ENCODE results near the gene SH3BP1. TPM values are rescaled to one million over a fixed set of nuclear protein-coding genes. Genes with fewer than 3 reads are reported as not detected.

The SH3BP1 gene
- total RNA-seq, 6 experiments from 2014 or later = 15.9 to 26.3 (median 23.0) TPM

- H3K27me3 Mint-ChIP-seq (ENCODE audit: insufficient read depth) = no peaks in the 10 kb centered on the region; the same call in 1 of the 2 replicates
- DNase-seq = no peak
- H3K36me3 Mint-ChIP-seq (ENCODE audit: low read depth) = no peaks in the 10 kb centered on the region
- no peak for TF ChIP-seq CTCF (IDR thresholded peaks at IDR 0.05)
- peaks cover 40% of the 10 kb centered on the region for H3K4me1 Mint-ChIP-seq (ENCODE audit: low read depth)
- no peaks in the 10 kb centered on the region for H3K9me3 Mint-ChIP-seq
- peak overlapping the region; percentile 90 for H3K4me3 Mint-ChIP-seq
- peak overlapping the region; percentile 97 for H3K27ac Mint-ChIP-seq
These were observed 20.6 kb downstream of the SH3BP1 start for GRCh38 chr22:37659897-37660708.

- no peak for TF ChIP-seq CTCF (IDR thresholded peaks at IDR 0.05)
- no peak for DNase-seq
- peaks cover 40% of the 10 kb centered on the region for H3K4me1 Mint-ChIP-seq (ENCODE audit: low read depth)
- peak overlapping the region; percentile 97 for H3K27ac Mint-ChIP-seq
- no peaks in the 10 kb centered on the region; the same call in 1 of the 2 replicates for H3K27me3 Mint-ChIP-seq (ENCODE audit: insufficient read depth)
- no peaks in the 10 kb centered on the region for H3K9me3 Mint-ChIP-seq
- H3K4me3 Mint-ChIP-seq = peak overlapping the region; percentile 90; the same call in 1 of the 2 replicates
- no peaks in the 10 kb centered on the region for H3K36me3 Mint-ChIP-seq (ENCODE audit: low read depth)
These were observed 21.2 kb downstream of the SH3BP1 start for GRCh38 chr22:37660709-37661045.

GRCh38 chr22:37661160-37661924 lies 21.9 kb downstream of the SH3BP1 start:
- Mint-ChIP-seq H3K27me3 (ENCODE audit: insufficient read depth) (no peaks in the 10 kb centered on the region; the same call in 1 of the 2 replicates), H3K9me3 (no peaks in the 10 kb centered on the region), H3K4me3 (peak overlapping the region; percentile 55), H3K36me3 (ENCODE audit: low read depth) (peaks cover 3% of the 10 kb centered on the region; the same call in 1 of the 2 replicates), H3K27ac (peak overlapping the region; percentile 97), H3K4me1 (ENCODE audit: low read depth) (peaks cover 40% of the 10 kb centered on the region)
- TF ChIP-seq CTCF (IDR thresholded peaks at IDR 0.05) = peak; percentile 53
- DNase-seq = peak; percentile 75

- Mint-ChIP-seq H3K9me3 (no peaks in the 10 kb centered on the region), H3K27ac (peak overlapping the region; percentile 97)
- no peak for TF ChIP-seq CTCF (IDR thresholded peaks at IDR 0.05)
These were observed 22.6 kb downstream of the SH3BP1 start for GRCh38 chr22:37662039-37662438.

GRCh38 chr22:37663521-37664140 lies 24.2 kb downstream of the SH3BP1 start:
- H3K27me3 Mint-ChIP-seq (ENCODE audit: insufficient read depth) = peaks cover 2% of the 10 kb centered on the region
- H3K4me3 Mint-ChIP-seq = no peak overlapping the region
- no peak for TF ChIP-seq CTCF (IDR thresholded peaks at IDR 0.05)
- peaks cover 39% of the 10 kb centered on the region for H3K4me1 Mint-ChIP-seq (ENCODE audit: low read depth)
- H3K9me3 Mint-ChIP-seq = no peaks in the 10 kb centered on the region
- H3K27ac Mint-ChIP-seq = peak overlapping the region; percentile 43; the same call in 1 of the 2 replicates
- peaks cover 11% of the 10 kb centered on the region; the same call in 1 of the 2 replicates for H3K36me3 Mint-ChIP-seq (ENCODE audit: low read depth)
- DNase-seq = peak; percentile 30

More at GRCh38 chr22:37662039-37662438, 22.6 kb downstream of the SH3BP1 start:
- peak overlapping the region; percentile 54 for H3K4me3 Mint-ChIP-seq
- peaks cover under 1% of the 10 kb centered on the region for H3K27me3 Mint-ChIP-seq (ENCODE audit: insufficient read depth)
- H3K4me1 Mint-ChIP-seq (ENCODE audit: low read depth) = peaks cover 40% of the 10 kb centered on the region
- H3K36me3 Mint-ChIP-seq (ENCODE audit: low read depth) = peaks cover 10% of the 10 kb centered on the region; the same call in 1 of the 2 replicates
- no peak for DNase-seq
